Mucosa of rectum (tissue), 2 donors: Measurements from ENCODE around the gene EPHB4.

Experiments used
- H3K27ac ChIP-seq, 2 donors: one replicate each; pipeline ENCODE4 v1.7.0; 2013; ENCODE audit warnings: inconsistent platforms in 2 of 2, low read depth in 2 of 2, low read length in 2 of 2
- H3K27me3 ChIP-seq, 2 donors: one replicate each; pipeline ENCODE4 v1.7.0; 2013; ENCODE audit warnings: low read length in 2 of 2; ENCODE audit not compliant: control insufficient read depth in 2 of 2, insufficient read depth in 2 of 2
- H3K36me3 ChIP-seq, 2 donors: one replicate each; pipeline ENCODE4 v1.7.0; 2013; ENCODE audit warnings: low read length in 2 of 2; ENCODE audit not compliant: control insufficient read depth in 2 of 2, insufficient read depth in 2 of 2
- H3K4me1 ChIP-seq, 2 donors: one replicate each; pipeline ENCODE4 v1.7.0; 2013; ENCODE audit warnings: low read length in 2 of 2, mild to moderate bottlenecking in 1 of 2; ENCODE audit not compliant: control insufficient read depth in 2 of 2, insufficient read depth in 2 of 2
- H3K4me3 ChIP-seq, 2 donors: one replicate each; pipeline ENCODE4 v1.7.0; 2013; ENCODE audit warnings: low read length in 2 of 2
- H3K9ac ChIP-seq, 2 donors: one replicate each; pipeline ENCODE4 v1.7.0; 2013; ENCODE audit warnings: low read length in 2 of 2, low read depth in 1 of 2, mild to moderate bottlenecking in 1 of 2
- H3K9me3 ChIP-seq, 2 donors: one replicate each; pipeline ENCODE4 v1.7.0; 2013; ENCODE audit warnings: low read length in 2 of 2; ENCODE audit not compliant: control insufficient read depth in 2 of 2
- donor health status: healthy.
- donor health status: Normal muscosa, but diverticular disease.

The EPHB4 gene

GRCh38 chr7:100865938-100866728 lies 38.8 kb upstream of the EPHB4 start:
- Histone ChIP-seq H3K4me1 (peaks cover 17 to 18% of the 10 kb centered on the region in 2 donors), H3K4me3 (peak overlapping the region; percentile 69 to 76), H3K9me3 (no peaks in the 10 kb centered on the region), H3K27ac (peak overlapping the region; percentile 78 to 91), H3K27me3 (no peaks in the 10 kb centered on the region), H3K9ac (peak overlapping the region; percentile 81 to 88), H3K36me3 (peaks cover 6 to 13% of the 10 kb centered on the region in 2 donors)

- Histone ChIP-seq H3K4me1 (peaks cover 17 to 18% of the 10 kb centered on the region in 2 donors), H3K27ac (peak overlapping the region; percentile 78 to 91), H3K36me3 (peaks cover 2 to 15% of the 10 kb centered on the region in 2 donors)
Measured at GRCh38 chr7:100865372-100865911, 38.1 kb upstream of the EPHB4 start.

GRCh38 chr7:100864263-100864845 lies 37.0 kb upstream of the EPHB4 start:
- Histone ChIP-seq H3K27ac (no peak overlapping the region), H3K27me3 (no peaks in the 10 kb centered on the region), H3K4me1 (peaks cover 17 to 18% of the 10 kb centered on the region in 2 donors), H3K4me3 (no peak overlapping the region), H3K9me3 (no peaks in the 10 kb centered on the region), H3K36me3 (peaks cover 5 to 22% of the 10 kb centered on the region in 2 donors), H3K9ac (no peak overlapping the region)

More at GRCh38 chr7:100865372-100865911, 38.1 kb upstream of the EPHB4 start:
- H3K27me3 ChIP-seq: no peaks in the 10 kb centered on the region
- peak overlapping the region in 1 of 2 donors; percentile 88 for H3K9ac ChIP-seq
- no peaks in the 10 kb centered on the region for H3K9me3 ChIP-seq
- peak overlapping the region; percentile 69 to 76 for H3K4me3 ChIP-seq

- no peak overlapping the region for H3K4me3 ChIP-seq
- peaks cover 5 to 22% of the 10 kb centered on the region in 2 donors for H3K36me3 ChIP-seq
- H3K27me3 ChIP-seq: no peaks in the 10 kb centered on the region
- no peaks in the 10 kb centered on the region for H3K9me3 ChIP-seq
- no peak overlapping the region for H3K27ac ChIP-seq
- H3K4me1 ChIP-seq: peaks cover 17 to 18% of the 10 kb centered on the region in 2 donors
- H3K9ac ChIP-seq: no peak overlapping the region
Measured at GRCh38 chr7:100863406-100863950, 36.2 kb upstream of the EPHB4 start.

GRCh38 chr7:100861616-100861985 lies 34.3 kb upstream of the EPHB4 start:
- Histone ChIP-seq H3K4me1 (peaks cover 8 to 9% of the 10 kb centered on the region in 2 donors), H3K9ac (no peak overlapping the region), H3K27me3 (no peaks in the 10 kb centered on the region), H3K9me3 (no peaks in the 10 kb centered on the region), H3K36me3 (peaks cover 5 to 24% of the 10 kb centered on the region in 2 donors), H3K4me3 (no peak overlapping the region), H3K27ac (no peak overlapping the region)

GRCh38 chr7:100860702-100861615 lies 33.6 kb upstream of the EPHB4 start:
- H3K4me1 ChIP-seq: peaks cover 4 to 5% of the 10 kb centered on the region in 2 donors
- H3K36me3 ChIP-seq: peaks cover 5 to 24% of the 10 kb centered on the region in 2 donors
- H3K27me3 ChIP-seq: no peaks in the 10 kb centered on the region
- H3K9me3 ChIP-seq: no peaks in the 10 kb centered on the region
- H3K4me3 ChIP-seq: no peak overlapping the region
- no peak overlapping the region for H3K27ac ChIP-seq
- no peak overlapping the region for H3K9ac ChIP-seq

- Histone ChIP-seq H3K9me3 (no peaks in the 10 kb centered on the region), H3K36me3 (peaks cover 9 to 29% of the 10 kb centered on the region in 2 donors), H3K27ac (no peak overlapping the region), H3K4me3 (no peak overlapping the region), H3K9ac (no peak overlapping the region), H3K4me1 (no peaks in the 10 kb centered on the region), H3K27me3 (no peaks in the 10 kb centered on the region)
Measured at GRCh38 chr7:100859856-100860255, 32.5 kb upstream of the EPHB4 start.

GRCh38 chr7:100856871-100857282 lies 29.6 kb upstream of the EPHB4 start:
- Histone ChIP-seq H3K9ac (no peak overlapping the region), H3K9me3 (no peaks in the 10 kb centered on the region), H3K27ac (no peak overlapping the region), H3K36me3 (peaks cover 9 to 26% of the 10 kb centered on the region in 2 donors), H3K27me3 (no peaks in the 10 kb centered on the region), H3K4me1 (peaks cover 9 to 10% of the 10 kb centered on the region in 2 donors), H3K4me3 (no peak overlapping the region)

GRCh38 chr7:100855515-100855914 lies 28.2 kb upstream of the EPHB4 start:
- no peaks in the 10 kb centered on the region for H3K9me3 ChIP-seq
- H3K36me3 ChIP-seq: peaks cover 9 to 17% of the 10 kb centered on the region in 2 donors
- no peak overlapping the region for H3K4me3 ChIP-seq
- peaks cover 11 to 14% of the 10 kb centered on the region in 2 donors for H3K4me1 ChIP-seq
- H3K27me3 ChIP-seq: no peaks in the 10 kb centered on the region
- H3K9ac ChIP-seq: no peak overlapping the region
- no peak overlapping the region for H3K27ac ChIP-seq
